Prostate gland (tissue), 2 donors: Measurements from ENCODE around the gene SIGLEC6.

Experiments
- POLR2A ChIP-seq: fragments of 450-650 bp; IDR thresholded peaks from one replicate; pipeline ENCODE4 v1.6.1; 2016; ENCODE audit warnings: antibody characterized with exemption, mild to moderate bottlenecking
- POLR2AphosphoS5 ChIP-seq: sonication (generic); formaldehyde crosslinking; IDR thresholded peaks from one replicate; pipeline ENCODE4 v1.6.1; 2017; ENCODE audit warnings: antibody characterized with exemption
- TF ChIP-seq, protein P1 (sequence below), 4 experiments: fragments of 200-600 bp in 2 of 4; fragments of 450-650 bp in 2 of 4; sonication (generic) in 2 of 4; IDR thresholded peaks; 1 replicate in 3 of 4; 2 replicates in 1 of 4; pipeline ENCODE4 v1.5.1; 2016 to 2019; ENCODE audit warnings: antibody characterized with exemption in 4 of 4, mild to moderate bottlenecking in 2 of 4, moderate library complexity in 2 of 4

DNA sequence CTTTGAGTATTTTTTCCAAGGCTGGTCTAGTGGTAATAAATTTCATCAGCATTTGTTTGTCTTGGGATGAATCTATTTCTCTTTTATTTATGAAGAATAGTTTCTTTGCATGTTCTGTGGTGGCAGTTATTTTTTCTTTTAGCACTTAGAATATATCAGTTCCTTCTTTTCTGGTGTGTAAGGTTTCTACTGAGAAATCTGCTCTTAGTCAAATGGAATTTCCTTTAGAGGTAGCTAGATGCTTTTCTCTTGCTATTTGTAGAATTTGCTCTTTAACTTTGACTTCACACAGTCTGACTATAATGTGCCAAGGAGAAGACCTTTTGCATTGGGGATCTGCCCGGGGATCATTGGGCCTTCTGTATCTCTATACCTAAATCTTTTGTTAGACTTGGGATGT, 4.1 kb upstream of the SIGLEC6 start:
- TF ChIP-seq POLR2A (no peak), POLR2AphosphoS5 (no peak)
- TF ChIP-seq, protein P1, sequence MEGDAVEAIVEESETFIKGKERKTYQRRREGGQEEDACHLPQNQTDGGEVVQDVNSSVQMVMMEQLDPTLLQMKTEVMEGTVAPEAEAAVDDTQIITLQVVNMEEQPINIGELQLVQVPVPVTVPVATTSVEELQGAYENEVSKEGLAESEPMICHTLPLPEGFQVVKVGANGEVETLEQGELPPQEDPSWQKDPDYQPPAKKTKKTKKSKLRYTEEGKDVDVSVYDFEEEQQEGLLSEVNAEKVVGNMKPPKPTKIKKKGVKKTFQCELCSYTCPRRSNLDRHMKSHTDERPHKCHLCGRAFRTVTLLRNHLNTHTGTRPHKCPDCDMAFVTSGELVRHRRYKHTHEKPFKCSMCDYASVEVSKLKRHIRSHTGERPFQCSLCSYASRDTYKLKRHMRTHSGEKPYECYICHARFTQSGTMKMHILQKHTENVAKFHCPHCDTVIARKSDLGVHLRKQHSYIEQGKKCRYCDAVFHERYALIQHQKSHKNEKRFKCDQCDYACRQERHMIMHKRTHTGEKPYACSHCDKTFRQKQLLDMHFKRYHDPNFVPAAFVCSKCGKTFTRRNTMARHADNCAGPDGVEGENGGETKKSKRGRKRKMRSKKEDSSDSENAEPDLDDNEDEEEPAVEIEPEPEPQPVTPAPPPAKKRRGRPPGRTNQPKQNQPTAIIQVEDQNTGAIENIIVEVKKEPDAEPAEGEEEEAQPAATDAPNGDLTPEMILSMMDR (IDR thresholded peaks at IDR 0.05) = no peak
